K562 (cell line): ENCODE measurements around the gene GGNBP2. TPM values are rescaled to one million over a fixed set of nuclear protein-coding genes. Genes with fewer than 3 reads are reported as not detected.

ENCODE experiments used
- BCL6 ChIP-seq: fragments of 250-450 bp; sonication (Bioruptor Pico); IDR thresholded peaks from 2 replicates; pipeline ENCODE4 v1.4.0; 2020
- CHD4 ChIP-seq: fragments of 200-600 bp; sonication (generic); IDR thresholded peaks from 3 replicates; pipeline ENCODE4 v1.6.1; 2012; ENCODE audit warnings: low read depth, mild to moderate bottlenecking, mixed read lengths, low read length, inconsistent platforms; ENCODE audit not compliant: insufficient read depth, insufficient replicate concordance, poor library complexity, severe bottlenecking
- DMBX1 ChIP-seq: fragments of 250-450 bp; sonication (Bioruptor Pico); IDR thresholded peaks from 2 replicates; pipeline ENCODE4 v1.8.0; 2022; ENCODE audit warnings: inconsistent platforms, mild to moderate bottlenecking, moderate library complexity, borderline replicate concordance
- FOXJ2 ChIP-seq: fragments of 200-800 bp; sonication (Bioruptor generic); IDR thresholded peaks from 2 replicates; pipeline ENCODE4 v1.6.1; 2016; ENCODE audit warnings: missing genetic modification characterization, missing compliant biosample characterization
- GTF2E2 ChIP-seq: fragments of 200-800 bp; sonication (Bioruptor generic); IDR thresholded peaks from 2 replicates; pipeline ENCODE4 v1.6.1; 2016; ENCODE audit warnings: missing genetic modification characterization, missing compliant biosample characterization
- HDAC8 ChIP-seq: fragments of 450-650 bp; IDR thresholded peaks from 2 replicates; pipeline ENCODE4 v1.6.1; 2016; ENCODE audit warnings: mild to moderate bottlenecking, missing genetic modification characterization, moderate library complexity, missing compliant biosample characterization
- HMG20B ChIP-seq: fragments of 250-450 bp; sonication (Bioruptor Pico); IDR thresholded peaks from 2 replicates; pipeline ENCODE4 v1.5.0; 2021; ENCODE audit warnings: mild to moderate bottlenecking
- L3MBTL2 ChIP-seq: fragments of 450-650 bp; IDR thresholded peaks from 2 replicates; pipeline ENCODE4 v1.6.1; 2016; ENCODE audit warnings: mild to moderate bottlenecking, moderate library complexity
- MYBL2 ChIP-seq, 2 experiments: fragments of 450-650 bp in 1 of 2; sonication (generic) in 1 of 2; formaldehyde crosslinking in 1 of 2; IDR thresholded peaks; 2 replicates each; pipeline versions ENCODE4 v1.6.1 to v1.8.1; 2017 to 2022; ENCODE audit warnings: borderline replicate concordance in 1 of 2, inconsistent platforms in 1 of 2, low read depth in 1 of 2, mild to moderate bottlenecking in 1 of 2, missing genetic modification reagents in 1 of 2, moderate library complexity in 1 of 2
- SIN3A ChIP-seq, 2 experiments: fragments of 150-350 bp in 1 of 2; IDR thresholded peaks; 2 replicates each; pipeline ENCODE4 v1.6.1; 2011 to 2016; ENCODE audit warnings: borderline replicate concordance in 2 of 2, low read depth in 2 of 2, low read length in 2 of 2, mild to moderate bottlenecking in 2 of 2, moderate library complexity in 2 of 2; ENCODE audit not compliant: control insufficient read depth in 1 of 2
- SMARCC2 ChIP-seq: fragments of 450-650 bp; IDR thresholded peaks from 2 replicates; pipeline ENCODE4 v1.6.1; 2017; ENCODE audit warnings: antibody characterized with exemption, moderate library complexity, mild to moderate bottlenecking, low read depth
- SP1 ChIP-seq: sonication (generic); formaldehyde crosslinking; IDR thresholded peaks from 2 replicates; pipeline ENCODE4 v1.8.1; 2022; ENCODE audit warnings: mild to moderate bottlenecking, missing genetic modification reagents
- SPI1 ChIP-seq: IDR thresholded peaks from 2 replicates; pipeline ENCODE4 v1.6.1; 2011; ENCODE audit warnings: low read depth, low read length, control low read depth, borderline replicate concordance
- SRSF9 ChIP-seq: fragments of 200-400 bp; formaldehyde crosslinking; IDR thresholded peaks from 2 replicates; pipeline ENCODE4 v1.6.1; 2017; ENCODE audit warnings: low read depth, low read length, borderline replicate concordance
- U2AF2 ChIP-seq: fragments of 200-400 bp; formaldehyde crosslinking; optimal IDR thresholded peaks from 2 replicates; pipeline ENCODE3; 2017; ENCODE audit warnings: low read depth, mild to moderate bottlenecking, low read length
- ZFP36 ChIP-seq: fragments of 150-350 bp; IDR thresholded peaks from 2 replicates; pipeline ENCODE4 v1.6.1; 2018; ENCODE audit warnings: low read length, low read depth; ENCODE audit not compliant: partially characterized antibody
- ZFX ChIP-seq: sonication (generic); formaldehyde crosslinking; IDR thresholded peaks from 2 replicates; pipeline ENCODE4 v1.8.0; 2022; ENCODE audit warnings: mild to moderate bottlenecking, missing genetic modification reagents, moderate library complexity
- ZNF184 ChIP-seq: sonication (generic); formaldehyde crosslinking; IDR thresholded peaks from 2 replicates; pipeline ENCODE4 v1.5.0; 2020; ENCODE audit warnings: missing genetic modification reagents
- polyA plus RNA-seq, 8 experiments: library from polyadenylated mRNA; depleted of rRNA in 4 of 8; stranded (reverse) in 5 of 8; unstranded in 3 of 8; fragments of >200 nt; fragmentation: Nextera tagmentation in 2 of 8; fragmentation: Illumina TruSeq in 1 of 8; extraction: Ambion mirVana in 2 of 8; extraction: Trizol in 1 of 8; gene quantifications; 2 replicates each; pipeline versions ENCODE4 v1.2.1 to v1.2.3, GENCODE V29; 2011 to 2014; ENCODE audit warnings: inconsistent platforms in 1 of 8, missing spikeins in 1 of 8
- total RNA-seq, 7 experiments: library from RNA; depleted of rRNA in 6 of 7; stranded (reverse); fragments of >200 nt in 6 of 7; fragmentation: Illumina TruSeq in 2 of 7; extraction: Trizol in 2 of 7; gene quantifications; 2 replicates each; pipeline versions ENCODE4 v1.2.1 to v1.2.3, GENCODE V29; 2011 to 2021; ENCODE audit warnings: low replicate concordance in 1 of 7
- TF ChIP-seq, protein P1 (sequence below): sonication (generic); formaldehyde crosslinking; IDR thresholded peaks from 2 replicates; pipeline ENCODE4 v1.8.0; 2022; ENCODE audit warnings: missing genetic modification reagents, mild to moderate bottlenecking, borderline replicate concordance
- TF ChIP-seq, protein P2 (sequence below): fragments of 250-450 bp; sonication (Bioruptor Pico); IDR thresholded peaks from 2 replicates; pipeline ENCODE4 v1.4.0; 2020; ENCODE audit warnings: mild to moderate bottlenecking
- TF ChIP-seq, protein P3 (sequence below): fragments of 450-650 bp; formaldehyde crosslinking; IDR thresholded peaks from 2 replicates; pipeline ENCODE4 v1.4.0; 2022; ENCODE audit warnings: missing genetic modification characterization

Gene GGNBP2
- total and polyA plus RNA-seq, 9 of the 15 experiments (the other 6 are each of a cell fraction or from before 2014, with no cell fraction given): 35.7 to 96.6 (median 64.1) TPM

DNA sequence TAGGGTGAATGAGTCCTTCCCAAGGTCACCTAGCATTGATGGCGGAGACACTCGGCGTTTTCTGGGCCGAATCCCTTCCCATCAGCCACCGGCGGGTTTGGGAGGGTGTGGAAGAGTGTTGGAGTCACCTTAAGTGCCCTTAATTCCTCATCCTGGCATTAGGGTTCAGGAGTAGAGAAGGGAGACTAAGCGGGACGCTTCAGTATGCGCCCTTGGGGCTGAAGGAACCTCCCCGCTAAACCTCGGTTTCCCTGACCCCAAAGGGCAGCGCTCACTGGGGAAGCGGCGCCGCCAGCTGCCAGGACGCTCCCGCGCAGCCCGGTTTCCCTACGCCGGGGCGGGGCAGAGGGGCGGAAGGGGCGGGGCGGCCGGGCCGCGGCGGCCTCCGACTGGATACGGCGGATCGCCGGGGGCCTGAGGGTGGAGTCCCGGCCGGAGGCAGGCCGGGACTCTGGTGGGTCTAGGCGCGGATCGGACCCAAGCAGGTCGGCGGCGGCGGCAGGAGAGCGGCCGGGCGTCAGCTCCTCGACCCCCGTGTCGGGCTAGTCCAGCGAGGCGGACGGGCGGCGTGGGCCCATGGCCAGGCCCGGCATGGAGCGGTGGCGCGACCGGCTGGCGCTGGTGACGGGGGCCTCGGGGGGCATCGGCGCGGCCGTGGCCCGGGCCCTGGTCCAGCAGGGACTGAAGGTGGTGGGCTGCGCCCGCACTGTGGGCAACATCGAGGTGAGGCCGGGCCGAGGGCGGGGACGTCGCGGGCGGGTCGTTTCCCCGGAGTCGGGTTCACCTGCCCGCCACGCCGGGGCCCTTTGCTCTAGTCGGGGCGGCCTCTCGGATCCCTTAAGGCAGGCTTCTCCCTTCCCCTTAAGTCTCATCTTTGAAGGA is 47.0 kb downstream of the GGNBP2 start, which contains the start of gene DHRS11 (continued):
- TF ChIP-seq, protein P1, sequence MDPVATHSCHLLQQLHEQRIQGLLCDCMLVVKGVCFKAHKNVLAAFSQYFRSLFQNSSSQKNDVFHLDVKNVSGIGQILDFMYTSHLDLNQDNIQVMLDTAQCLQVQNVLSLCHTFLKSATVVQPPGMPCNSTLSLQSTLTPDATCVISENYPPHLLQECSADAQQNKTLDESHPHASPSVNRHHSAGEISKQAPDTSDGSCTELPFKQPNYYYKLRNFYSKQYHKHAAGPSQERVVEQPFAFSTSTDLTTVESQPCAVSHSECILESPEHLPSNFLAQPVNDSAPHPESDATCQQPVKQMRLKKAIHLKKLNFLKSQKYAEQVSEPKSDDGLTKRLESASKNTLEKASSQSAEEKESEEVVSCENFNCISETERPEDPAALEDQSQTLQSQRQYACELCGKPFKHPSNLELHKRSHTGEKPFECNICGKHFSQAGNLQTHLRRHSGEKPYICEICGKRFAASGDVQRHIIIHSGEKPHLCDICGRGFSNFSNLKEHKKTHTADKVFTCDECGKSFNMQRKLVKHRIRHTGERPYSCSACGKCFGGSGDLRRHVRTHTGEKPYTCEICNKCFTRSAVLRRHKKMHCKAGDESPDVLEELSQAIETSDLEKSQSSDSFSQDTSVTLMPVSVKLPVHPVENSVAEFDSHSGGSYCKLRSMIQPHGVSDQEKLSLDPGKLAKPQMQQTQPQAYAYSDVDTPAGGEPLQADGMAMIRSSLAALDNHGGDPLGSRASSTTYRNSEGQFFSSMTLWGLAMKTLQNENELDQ (CRISPR knock-in tag): no peak
- TF ChIP-seq ZNF184 (no peak), SPI1 (0 out of 2 replicates have a peak, but pooled peaks have one; percentile 14), BCL6 (CRISPR knock-in tag) (no peak), CHD4 (no peak), ZFP36 (no peak), SIN3A (IDR thresholded peaks at IDR 0.05; ENCODE audit: borderline replicate concordance in 2 of 2, control insufficient read depth in 1 of 2, low read depth in 2 of 2, low read length in 2 of 2) (peak in 1 of 2 experiments; percentile 76; a peak in 1 of 4 replicates), GTF2E2 (tag) (no peak), ZFX (CRISPR knock-in tag) (peak; percentile 56), L3MBTL2 (0 out of 2 replicates have a peak, but pooled peaks have one; percentile 19), SRSF9 (no peak), U2AF2 (no peak), DMBX1 (CRISPR knock-in tag) (no peak), HMG20B (no peak), SMARCC2 (no peak), HDAC8 (tag) (0 out of 2 replicates have a peak, but pooled peaks have one; percentile 25), FOXJ2 (tag) (no peak), MYBL2 (IDR thresholded peaks at IDR 0.05; ENCODE audit: low read depth) (no peak), MYBL2 (CRISPR knock-in tag; IDR thresholded peaks at IDR 0.05; ENCODE audit: borderline replicate concordance) (no peak), SP1 (no peak)
- TF ChIP-seq, protein P2, sequence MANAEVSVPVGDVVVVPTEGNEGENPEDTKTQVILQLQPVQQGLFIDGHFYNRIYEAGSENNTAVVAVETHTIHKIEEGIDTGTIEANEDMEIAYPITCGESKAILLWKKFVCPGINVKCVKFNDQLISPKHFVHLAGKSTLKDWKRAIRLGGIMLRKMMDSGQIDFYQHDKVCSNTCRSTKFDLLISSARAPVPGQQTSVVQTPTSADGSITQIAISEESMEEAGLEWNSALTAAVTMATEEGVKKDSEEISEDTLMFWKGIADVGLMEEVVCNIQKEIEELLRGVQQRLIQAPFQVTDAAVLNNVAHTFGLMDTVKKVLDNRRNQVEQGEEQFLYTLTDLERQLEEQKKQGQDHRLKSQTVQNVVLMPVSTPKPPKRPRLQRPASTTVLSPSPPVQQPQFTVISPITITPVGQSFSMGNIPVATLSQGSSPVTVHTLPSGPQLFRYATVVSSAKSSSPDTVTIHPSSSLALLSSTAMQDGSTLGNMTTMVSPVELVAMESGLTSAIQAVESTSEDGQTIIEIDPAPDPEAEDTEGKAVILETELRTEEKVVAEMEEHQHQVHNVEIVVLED (CRISPR knock-in tag): peak; percentile 43; the same call in 1 of the 2 replicates
- TF ChIP-seq, protein P3, sequence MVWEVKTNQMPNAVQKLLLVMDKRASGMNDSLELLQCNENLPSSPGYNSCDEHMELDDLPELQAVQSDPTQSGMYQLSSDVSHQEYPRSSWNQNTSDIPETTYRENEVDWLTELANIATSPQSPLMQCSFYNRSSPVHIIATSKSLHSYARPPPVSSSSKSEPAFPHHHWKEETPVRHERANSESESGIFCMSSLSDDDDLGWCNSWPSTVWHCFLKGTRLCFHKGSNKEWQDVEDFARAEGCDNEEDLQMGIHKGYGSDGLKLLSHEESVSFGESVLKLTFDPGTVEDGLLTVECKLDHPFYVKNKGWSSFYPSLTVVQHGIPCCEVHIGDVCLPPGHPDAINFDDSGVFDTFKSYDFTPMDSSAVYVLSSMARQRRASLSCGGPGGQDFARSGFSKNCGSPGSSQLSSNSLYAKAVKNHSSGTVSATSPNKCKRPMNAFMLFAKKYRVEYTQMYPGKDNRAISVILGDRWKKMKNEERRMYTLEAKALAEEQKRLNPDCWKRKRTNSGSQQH (CRISPR knock-in tag): no peak
